HepG2 (cell line): ENCODE measurements around the gene AFAP1. TPM values are rescaled to one million over a fixed set of nuclear protein-coding genes. Genes with fewer than 3 reads are reported as not detected.

Experiments used
- AGO1 ChIP-seq: fragments of 200-400 bp; formaldehyde crosslinking; IDR thresholded peaks from 2 replicates; pipeline ENCODE4 v1.6.1; 2017; ENCODE audit warnings: mild to moderate bottlenecking, low read depth, low read length, moderate library complexity; ENCODE audit not compliant: poor library complexity, severe bottlenecking
- CC2D1A ChIP-seq: sonication (generic); formaldehyde crosslinking; IDR thresholded peaks from 2 replicates; pipeline ENCODE4 v1.8.1; 2023; ENCODE audit warnings: mild to moderate bottlenecking, missing genetic modification reagents
- CREB3 ChIP-seq: sonication (generic); formaldehyde crosslinking; IDR thresholded peaks from 2 replicates; pipeline ENCODE4 v1.5.0; 2020; ENCODE audit warnings: missing genetic modification reagents
- FOXP4 ChIP-seq: sonication (generic); formaldehyde crosslinking; IDR thresholded peaks from 2 replicates; pipeline ENCODE4 v1.4.0; 2020; ENCODE audit warnings: missing genetic modification reagents
- HBP1 ChIP-seq: IDR thresholded peaks from 2 replicates; pipeline ENCODE4 v1.6.1; 2016; ENCODE audit warnings: low read depth, control low read depth
- HDAC2 ChIP-seq: sonication (generic); formaldehyde crosslinking; IDR thresholded peaks from 2 replicates; pipeline ENCODE4 v1.4.0; 2020; ENCODE audit warnings: missing genetic modification reagents
- MAF1 ChIP-seq: sonication (generic); formaldehyde crosslinking; IDR thresholded peaks from 2 replicates; pipeline ENCODE4 v1.5.0; 2020; ENCODE audit warnings: missing genetic modification reagents, borderline replicate concordance
- MATR3 ChIP-seq: sonication (generic); formaldehyde crosslinking; IDR thresholded peaks from 2 replicates; pipeline ENCODE4 v1.4.0; 2020; ENCODE audit warnings: missing genetic modification reagents
- NFE2L1 ChIP-seq: sonication (generic); formaldehyde crosslinking; IDR thresholded peaks from 2 replicates; pipeline ENCODE4 v1.4.0; 2020; ENCODE audit warnings: missing genetic modification reagents, mild to moderate bottlenecking, borderline replicate concordance
- SATB2 ChIP-seq: sonication (generic); formaldehyde crosslinking; IDR thresholded peaks from 2 replicates; pipeline ENCODE4 v1.5.0; 2020; ENCODE audit warnings: missing genetic modification reagents
- SKI ChIP-seq: fragments of 450-650 bp; IDR thresholded peaks from one replicate; pipeline ENCODE4 v1.6.1; 2018; ENCODE audit warnings: mild to moderate bottlenecking; ENCODE audit not compliant: partially characterized antibody
- ZNF142 ChIP-seq: sonication (generic); formaldehyde crosslinking; IDR thresholded peaks from 2 replicates; pipeline ENCODE4 v1.4.0; 2020; ENCODE audit warnings: missing genetic modification reagents
- ZNF354B ChIP-seq: sonication (generic); formaldehyde crosslinking; IDR thresholded peaks from 2 replicates; pipeline ENCODE4 v1.8.0; 2022; ENCODE audit warnings: mild to moderate bottlenecking, missing genetic modification reagents
- polyA plus RNA-seq, 8 experiments: library from polyadenylated mRNA; depleted of rRNA in 3 of 8; stranded (reverse) in 7 of 8; unstranded in 1 of 8; fragments of >200 nt; fragmentation: Illumina TruSeq in 4 of 8; extraction: Trizol in 4 of 8; gene quantifications; 2 replicates each; pipeline versions ENCODE4 v1.2.1 to v1.2.3, GENCODE V29; 2011 to 2016; ENCODE audit warnings: low read depth in 4 of 8, missing spikeins in 1 of 8, mixed read lengths in 1 of 8; ENCODE audit not compliant: insufficient read depth in 1 of 8
- total RNA-seq, 5 experiments: library from RNA; depleted of rRNA; stranded (reverse); fragments of >200 nt; fragmentation: Illumina TruSeq; extraction: Trizol; gene quantifications; 2 replicates each; pipeline ENCODE4 v1.2.3, GENCODE V29; 2016; ENCODE audit warnings: low read depth in 1 of 5

The AFAP1 gene
- total and polyA plus RNA-seq, 2 of the 13 experiments (the other 11 are each of a cell fraction or from before 2014, with no cell fraction given): 2.5 TPM

- TF ChIP-seq FOXP4 (peak; percentile 72; the same call in 1 of the 2 replicates), SKI (peak; percentile 88), CREB3 (CRISPR knock-in tag) (no peak), ZNF354B (CRISPR knock-in tag) (no peak), NFE2L1 (CRISPR knock-in tag) (no peak), HDAC2 (CRISPR knock-in tag) (peak; percentile 94), HBP1 (0 out of 2 replicates have a peak, but pooled peaks have one; percentile 46), ZNF142 (CRISPR knock-in tag) (no peak), MAF1 (CRISPR knock-in tag) (no peak), MATR3 (no peak), AGO1 (no peak), CC2D1A (CRISPR knock-in tag) (no peak), SATB2 (no peak)
Measured at GRCh38 chr4:7805533-7806337, 133.9 kb downstream of the AFAP1 start (continued).
